Measurements from ENCODE around the gene PPP2R2B.
A peak's percentile ranks its signal among the peaks of the same experiment; 100 is the strongest.

The PPP2R2B gene

DNA sequence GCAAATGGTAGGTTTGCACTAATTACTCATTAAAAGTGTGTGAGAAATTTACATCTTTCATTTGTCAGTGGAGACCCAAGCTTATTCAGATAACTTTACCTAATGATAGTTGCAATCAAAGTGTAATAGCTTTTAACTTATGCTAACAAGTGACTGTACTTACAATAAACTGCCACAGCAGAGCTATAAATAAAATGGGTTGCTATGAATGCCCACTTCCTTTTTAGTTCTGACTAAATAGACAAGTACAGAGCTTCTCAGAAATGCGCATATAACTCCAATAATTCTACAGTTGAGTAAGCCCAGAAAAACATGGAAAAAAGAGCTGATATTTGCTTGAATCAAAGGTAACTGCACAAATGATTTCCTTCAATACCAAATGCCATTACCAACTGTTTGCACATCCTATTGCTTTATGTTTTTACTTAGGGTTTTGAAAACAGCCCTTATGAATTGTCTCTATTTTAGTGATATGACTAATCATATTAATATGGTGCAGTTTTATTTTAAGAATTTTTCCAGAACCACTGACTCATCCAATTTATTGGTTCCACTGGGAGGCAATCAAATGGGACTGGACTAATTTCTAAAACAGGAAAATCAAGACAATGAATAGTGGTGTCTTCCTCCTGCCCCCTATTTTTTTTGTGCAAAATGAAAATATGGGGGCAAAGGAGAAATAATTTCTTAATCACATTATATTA, 84.1 kb downstream of the PPP2R2B start:
- no peak for DNase-seq
- intact Hi-C loops (cut with DNase I): no loop called here

DNA sequence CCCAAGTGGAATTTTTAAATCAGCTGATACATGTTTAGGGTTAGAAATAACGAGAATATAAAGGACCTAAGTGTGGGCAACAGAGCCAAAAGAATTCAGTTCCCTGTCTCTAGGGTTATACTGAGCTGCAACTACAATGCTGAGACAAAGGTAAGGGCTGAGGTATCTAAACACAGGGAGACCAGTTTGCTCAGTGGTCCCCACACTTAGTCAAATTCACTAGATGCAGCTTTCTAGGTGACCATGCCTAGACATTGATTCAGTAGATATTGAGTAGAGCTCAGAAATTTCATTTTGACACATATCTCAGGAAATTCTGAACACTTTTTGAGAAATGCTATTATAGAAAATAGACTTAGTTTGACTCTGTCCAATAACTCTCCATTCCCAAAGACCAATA, 84.8 kb downstream of the PPP2R2B start:
- intact Hi-C loops (cut with DNase I): no loop called here
- DNase-seq: no peak

DNA sequence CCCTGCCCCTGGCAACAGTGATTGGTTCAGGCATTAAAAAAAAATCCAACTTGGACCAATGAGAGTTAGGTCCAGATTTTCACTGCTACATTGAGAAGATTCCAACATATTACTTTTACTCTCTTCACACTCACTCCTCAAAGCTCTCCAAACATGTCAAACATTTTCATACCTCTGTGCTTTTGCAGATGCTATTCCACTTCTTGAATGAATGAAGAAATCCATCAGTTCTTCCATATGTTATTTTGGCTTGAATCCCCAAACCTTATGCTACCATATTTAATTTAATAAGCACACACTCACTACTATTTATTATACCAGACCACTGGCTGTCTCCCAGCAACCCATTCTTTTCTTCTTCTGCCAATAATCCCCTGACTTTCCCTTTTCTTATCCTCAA, 87.1 kb downstream of the PPP2R2B start:
- no peak for DNase-seq
- intact Hi-C loops (cut with DNase I): no loop called here

DNA sequence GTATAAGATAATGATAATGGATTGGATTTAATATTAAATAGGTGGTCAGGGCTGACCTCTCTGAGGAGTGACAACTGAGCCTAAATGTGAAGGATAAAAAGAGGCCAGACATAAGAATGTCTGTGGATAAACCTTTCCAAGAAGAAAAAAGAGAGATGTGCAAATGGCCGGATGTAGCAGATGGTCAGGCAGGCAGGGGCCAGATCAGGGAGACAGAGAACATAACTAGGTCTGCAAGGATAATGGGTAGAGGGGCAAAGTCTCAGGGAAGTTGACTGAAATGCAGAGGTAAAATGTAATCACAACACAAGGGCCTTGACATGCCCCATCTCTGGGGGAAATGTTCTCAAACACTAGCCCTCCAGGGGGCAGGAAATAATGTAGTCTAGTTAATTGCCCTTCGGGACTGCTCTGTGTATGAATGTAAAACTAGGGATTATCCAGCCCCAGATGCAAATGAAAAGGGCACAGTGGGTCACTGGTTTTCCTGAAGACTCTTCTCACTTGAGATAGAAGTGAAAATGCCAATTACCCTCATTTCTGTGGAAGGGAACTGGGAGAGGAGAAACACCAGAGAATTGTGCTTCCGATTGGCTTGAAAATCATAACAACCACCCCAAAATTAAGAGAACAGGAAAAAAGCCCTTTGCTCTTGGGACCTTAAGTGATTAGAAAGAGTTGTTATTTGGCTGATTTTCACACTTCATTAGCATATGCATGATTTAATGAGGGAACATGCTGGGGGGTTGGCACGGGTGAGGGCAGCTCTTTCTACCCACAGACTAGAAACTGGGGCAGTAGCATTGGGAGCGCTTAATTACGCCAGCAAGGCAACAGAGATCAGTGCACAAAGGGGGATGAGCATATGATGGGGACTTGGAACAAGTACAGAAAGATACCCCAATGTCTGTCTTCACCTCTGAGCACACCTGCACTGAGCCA, 88.6 kb downstream of the PPP2R2B start:
- intact Hi-C loops (cut with DNase I): no loop called here
- peak in 25 of 42 donors; percentile 14 to 77 (median 43) for DNase-seq

DNA sequence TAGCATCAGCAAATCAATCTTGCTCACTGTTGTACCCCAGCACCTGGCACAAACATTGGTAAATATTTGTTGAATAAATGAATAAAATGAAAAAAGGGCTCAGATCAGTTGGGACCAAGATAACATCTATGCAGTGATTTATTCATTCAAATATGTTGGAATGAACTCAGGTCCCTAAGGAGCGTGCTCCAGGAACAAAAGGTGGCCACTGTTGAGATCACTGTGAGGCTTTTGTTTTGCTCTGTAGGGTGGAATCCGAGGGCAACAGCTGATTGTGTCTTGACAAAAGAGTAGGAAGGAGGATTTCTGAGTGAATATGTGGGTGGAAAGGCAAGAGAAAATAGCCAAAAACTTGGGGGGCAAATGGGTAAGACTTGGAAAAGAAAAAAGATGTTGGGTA, 89.7 kb downstream of the PPP2R2B start:
- intact Hi-C loops (cut with DNase I): no loop called here
- DNase-seq: no peak

DNA sequence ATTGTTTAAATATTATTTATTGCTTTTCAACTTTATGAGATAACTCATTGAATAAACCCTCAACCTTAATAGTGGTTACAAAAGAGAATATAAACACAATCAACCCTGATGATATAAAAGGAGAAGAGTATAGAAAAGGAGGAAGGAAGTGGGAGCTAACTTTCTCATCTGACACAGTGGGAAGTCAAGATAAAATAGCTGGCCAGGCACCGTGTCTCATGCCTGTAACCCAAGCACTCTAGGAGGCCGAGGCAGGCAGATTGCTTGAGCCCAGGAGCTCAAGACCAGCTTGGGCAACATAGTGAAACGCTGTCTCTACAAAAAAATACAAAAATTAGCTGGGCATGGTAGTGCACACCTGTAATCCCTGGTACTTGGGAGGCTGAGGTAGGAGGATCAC, 93.5 kb downstream of the PPP2R2B start:
- intact Hi-C loops (cut with DNase I): no loop called here
- peak in 1 of 42 donors; percentile 19 for DNase-seq

DNA sequence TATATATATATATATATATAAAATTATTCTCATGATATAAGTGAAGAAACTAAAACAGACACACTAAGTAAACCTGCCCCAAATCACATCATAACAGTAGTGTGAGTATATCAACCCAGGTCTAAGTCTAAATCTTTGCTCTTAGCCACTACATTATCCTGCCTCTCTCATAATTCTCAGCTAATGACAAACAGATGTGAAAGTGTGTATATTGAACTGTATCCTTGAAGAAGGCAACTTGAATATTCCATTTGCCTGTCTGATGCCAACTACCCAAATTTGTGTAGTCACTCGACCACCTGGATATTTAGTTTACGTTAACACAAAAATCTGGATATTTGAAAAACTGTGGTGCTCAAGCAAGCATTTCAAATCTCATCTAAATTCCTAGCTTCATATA, 97.4 kb downstream of the PPP2R2B start:
- intact Hi-C loops (cut with DNase I): no loop called here
- no peak for DNase-seq

DNA sequence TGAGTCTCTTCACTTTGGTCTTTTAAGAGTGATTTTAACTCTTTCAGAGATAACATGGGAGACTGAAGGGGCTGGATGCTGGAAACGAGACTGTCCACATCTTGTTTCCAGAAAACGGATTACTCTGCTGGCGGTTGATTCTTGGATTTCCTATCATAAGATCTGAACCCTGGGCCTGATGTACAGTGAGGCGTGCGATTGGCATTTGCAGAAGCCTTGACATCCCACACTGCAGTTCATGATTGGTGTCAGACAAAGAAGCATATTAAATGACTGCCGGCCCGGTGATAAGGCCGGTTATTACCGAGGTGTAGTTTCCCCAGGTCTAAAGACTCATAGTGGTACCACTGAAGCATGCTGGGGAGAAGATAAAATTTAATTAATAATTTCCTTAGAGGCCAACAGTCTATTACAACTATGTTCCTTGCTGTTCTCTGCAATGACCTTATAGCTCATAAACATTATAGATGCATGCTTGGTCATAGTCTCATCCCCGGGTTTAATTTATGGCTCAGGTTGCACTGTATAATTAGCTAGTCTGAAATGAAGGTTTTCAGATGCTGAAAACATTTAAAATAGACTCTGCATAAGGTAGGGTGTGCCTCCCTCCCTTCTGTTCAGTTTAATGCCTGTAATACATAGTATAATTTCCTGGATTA, 99.2 kb downstream of the PPP2R2B start:
- DNase-seq: no peak
- intact Hi-C loops (cut with DNase I): no loop called here

DNA sequence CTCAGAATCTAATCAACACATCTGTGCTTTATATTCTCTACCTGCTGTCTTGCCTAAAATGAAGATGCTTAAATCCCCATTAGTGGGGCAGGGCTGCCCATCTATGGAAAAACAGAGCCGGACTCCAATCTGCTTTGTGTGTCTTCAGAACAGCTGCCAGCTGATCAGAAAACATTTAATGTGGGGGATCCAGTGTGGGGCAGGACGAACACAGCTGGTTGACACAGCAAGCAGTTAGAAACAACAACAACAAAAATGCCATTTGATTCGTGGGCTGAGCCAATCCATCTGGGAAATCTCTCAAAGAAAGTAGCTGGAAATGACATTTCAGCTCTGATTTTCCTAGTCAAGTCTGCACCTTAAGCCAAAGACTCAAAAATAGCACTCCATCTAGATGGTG, 99.8 kb downstream of the PPP2R2B start:
- intact Hi-C loops (cut with DNase I): no loop called here
- DNase-seq: peak in 20 of 42 donors; percentile 8 to 60 (median 38)

DNA sequence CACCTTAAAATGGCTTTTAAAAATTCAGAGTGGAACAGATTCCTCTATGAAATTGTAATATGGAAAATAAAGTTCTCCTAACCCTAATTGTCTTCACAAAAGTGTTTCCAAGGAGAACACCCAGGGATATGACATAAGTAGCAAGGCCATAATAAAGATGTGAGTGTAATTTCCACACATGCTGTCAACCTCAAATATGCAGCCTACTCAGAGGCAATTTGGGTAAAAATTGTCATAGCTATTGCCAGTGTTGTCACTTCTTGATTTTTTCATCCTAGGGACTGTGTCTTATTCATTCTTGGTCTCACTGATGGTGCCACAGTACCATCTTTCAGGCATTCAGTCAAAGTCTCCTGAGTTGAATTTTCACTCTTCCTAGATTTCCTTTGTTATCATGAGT, 100.3 kb downstream of the PPP2R2B start:
- intact Hi-C loops (cut with DNase I): no loop called here
- no peak for DNase-seq

DNA sequence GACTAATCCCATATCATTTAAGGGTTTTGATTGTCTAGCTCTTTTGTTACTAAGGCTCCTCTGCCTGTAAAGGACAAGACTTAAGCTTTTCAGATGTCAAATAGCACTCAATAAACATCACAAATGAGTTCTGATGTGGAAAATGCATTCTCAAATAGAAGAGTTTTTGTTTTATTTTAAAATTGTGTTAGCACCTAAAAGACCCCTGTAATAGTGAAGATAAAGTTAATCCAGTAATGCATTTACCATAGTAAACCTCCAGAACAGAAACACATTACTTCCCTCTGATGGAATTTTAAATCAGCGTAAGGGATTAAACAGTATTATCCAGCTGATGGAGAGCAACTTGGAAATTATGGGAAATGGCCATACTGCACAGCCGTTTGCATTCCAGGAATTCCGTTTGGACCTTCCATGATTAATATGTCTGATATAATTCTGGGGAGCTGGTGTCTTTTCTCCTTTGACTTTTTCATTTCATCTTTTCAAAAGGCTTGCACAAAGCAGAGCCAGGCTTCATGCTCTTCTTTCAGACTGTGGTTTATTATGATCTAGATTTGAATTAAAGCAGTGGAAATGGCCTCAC, 105.6 kb downstream of the PPP2R2B start:
- intact Hi-C loops (cut with DNase I): no loop called here
- no peak for DNase-seq

DNA sequence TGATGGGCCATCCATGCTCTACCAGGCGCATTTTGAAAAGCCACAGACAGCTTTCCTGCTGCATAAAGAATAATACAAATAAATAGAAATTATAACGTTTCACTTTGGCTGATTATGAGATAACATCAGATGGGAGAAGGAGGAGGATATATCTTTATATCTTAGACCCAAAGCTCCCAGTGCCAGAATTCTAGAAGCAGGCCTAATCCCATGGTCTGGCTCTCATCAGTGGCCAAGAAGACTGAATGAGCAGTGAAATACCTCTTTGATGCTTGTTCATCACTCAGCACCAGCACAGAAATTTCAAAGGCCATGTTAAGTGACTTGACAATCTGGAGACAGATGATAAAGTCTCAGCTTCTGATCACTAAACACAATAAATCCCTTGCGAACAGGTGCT, 107.6 kb downstream of the PPP2R2B start:
- DNase-seq: no peak
- intact Hi-C loops (cut with DNase I): no loop called here

DNA sequence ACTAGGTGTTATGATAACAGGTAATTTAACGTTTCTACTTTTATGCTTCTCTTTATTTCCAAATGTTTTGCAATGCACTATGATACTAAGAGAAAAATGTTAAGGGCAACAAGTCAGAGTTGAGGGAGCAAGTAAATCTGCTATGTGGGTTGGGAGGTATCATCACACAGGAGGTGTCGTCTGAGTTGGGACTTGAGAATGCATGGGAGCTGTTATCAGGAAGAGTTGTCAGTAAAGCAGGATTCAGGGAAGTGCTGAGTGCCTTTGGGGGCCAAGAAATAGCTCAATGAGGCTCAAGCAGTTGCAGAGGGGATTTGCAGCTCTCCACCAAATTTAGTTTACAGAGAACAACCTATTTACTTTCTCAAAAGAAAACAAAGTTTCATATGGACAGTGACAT, 108.0 kb downstream of the PPP2R2B start:
- intact Hi-C loops (cut with DNase I): no loop called here
- no peak for DNase-seq

DNA sequence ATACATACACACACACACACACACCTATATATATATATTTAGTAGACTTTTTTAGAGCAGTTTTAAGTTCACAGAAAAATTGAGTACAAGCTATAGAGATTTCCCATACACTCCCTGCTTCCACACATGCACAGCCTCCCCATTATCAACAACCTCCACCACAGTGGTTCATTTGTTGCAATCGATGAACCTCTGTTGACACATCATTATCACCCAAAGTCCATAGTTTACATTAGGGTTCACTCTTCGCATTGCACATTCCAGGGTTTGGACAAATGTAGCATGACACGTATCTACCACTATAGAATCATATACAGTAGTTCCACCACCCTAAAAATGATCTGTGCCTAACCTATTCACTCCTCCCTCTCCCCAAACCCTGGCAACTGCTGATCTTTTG, 111.0 kb downstream of the PPP2R2B start:
- intact Hi-C loops (cut with DNase I): no loop called here
- DNase-seq: no peak

DNA sequence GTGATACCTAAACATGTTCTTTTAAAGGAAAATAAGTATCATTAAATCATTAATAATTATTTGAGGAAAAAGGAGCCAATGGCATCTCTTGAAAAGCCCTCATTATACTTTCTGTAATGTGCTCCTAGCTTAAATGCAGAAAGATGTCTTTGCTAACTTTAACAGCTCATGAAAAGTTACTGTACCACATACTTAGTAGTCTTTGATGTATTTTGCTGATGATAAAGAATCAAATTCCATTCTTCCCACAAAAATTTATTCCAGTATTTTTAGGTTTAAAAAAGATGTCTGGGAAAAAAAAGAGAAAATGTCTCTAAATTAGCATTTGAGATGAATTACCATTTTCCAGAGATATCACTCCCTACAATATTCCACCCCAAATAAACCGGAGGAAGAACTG, 112.5 kb downstream of the PPP2R2B start:
- intact Hi-C loops (cut with DNase I): no loop called here
- no peak for DNase-seq

DNA sequence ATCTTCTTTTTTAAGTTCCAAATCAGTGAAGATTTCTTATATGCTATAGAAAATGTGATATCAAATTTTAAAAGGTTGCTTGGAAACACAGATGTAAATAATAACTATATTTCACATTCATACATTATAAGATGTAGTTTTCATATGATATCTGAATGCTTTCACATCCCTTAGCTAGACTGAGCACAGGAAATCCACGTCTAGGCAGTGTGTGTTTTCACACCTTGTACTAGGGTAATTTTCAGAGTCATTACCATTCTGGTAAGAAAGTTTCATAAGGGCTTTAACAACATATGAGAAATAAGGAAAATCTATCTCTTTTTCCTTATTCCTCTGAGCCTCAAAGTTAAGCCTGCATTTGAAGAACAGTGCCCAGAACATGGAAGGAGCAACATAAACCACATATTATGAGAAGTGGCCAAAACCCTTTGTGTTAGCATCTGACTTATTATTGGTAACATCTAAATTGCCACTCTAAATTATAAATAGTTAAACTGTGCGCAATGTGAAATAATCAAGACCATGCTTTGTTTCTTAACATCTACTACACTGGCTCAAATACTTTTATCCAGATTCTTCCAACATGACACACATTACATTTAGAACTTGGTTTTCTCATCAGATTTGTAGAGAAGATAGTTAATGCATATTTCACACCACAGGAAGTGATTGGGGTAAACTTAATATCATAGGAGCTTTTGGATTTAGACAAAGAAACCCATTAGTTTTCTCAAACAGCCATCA, 113.3 kb downstream of the PPP2R2B start:
- no peak for DNase-seq
- intact Hi-C loops (cut with DNase I): no loop called here

DNA sequence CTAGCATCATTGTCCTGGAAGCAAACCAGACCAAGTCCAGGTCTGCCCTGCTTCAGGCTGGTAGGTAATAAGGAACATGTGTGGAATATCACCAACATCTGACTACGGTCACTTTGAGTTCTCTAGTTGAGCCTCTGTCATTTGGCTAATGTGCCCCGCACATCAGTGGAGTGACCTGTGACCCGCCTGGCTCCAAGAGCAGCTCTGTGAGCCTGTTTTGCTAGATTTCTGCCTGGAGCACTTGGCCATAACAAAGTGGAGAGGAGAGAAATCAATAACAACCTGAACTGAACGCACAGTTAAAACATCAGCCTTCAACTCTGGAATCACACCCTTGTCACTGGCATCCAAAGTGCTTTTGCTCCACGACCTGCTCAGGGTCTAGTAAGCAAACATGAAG, 115.7 kb downstream of the PPP2R2B start:
- no peak for DNase-seq
- intact Hi-C loops (cut with DNase I): no loop called here

DNA sequence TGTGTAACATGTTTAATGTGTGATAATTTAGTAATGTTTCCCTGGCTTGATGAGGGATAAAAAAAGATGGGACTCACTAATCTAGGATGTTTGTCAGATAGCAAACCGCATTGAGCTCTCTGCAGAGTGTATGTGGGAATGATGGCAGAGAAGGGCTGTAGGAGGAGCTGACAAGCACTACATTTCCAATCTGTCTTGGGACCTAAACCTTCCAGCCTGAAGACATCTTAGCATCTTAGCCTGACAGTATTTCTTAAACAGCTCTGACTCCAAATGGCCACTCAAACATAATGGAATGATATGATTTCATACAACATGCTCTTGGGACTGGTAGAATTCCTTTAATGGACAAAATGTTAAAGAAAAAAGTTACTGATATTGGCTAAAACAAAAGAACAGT, 116.7 kb downstream of the PPP2R2B start:
- intact Hi-C loops (cut with DNase I): no loop called here

DNA sequence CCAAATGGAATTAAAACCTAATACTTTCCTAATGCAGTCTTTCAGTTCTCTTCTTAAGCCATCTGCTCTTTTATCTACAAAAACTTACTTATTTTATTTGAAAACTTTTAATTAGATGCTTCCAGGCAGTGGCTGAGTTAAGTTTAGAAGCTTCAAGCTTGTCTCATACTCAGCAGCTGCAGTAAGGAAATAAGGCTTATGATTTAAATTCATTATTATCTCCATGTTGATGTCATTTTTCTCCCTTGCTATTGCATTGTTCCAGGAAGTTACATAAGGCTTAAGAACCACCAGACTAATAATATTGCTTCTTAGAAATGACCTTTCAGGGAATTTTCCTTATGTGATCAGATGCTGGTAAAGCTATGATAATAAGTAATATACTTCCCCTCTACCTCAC, 119.6 kb downstream of the PPP2R2B start:
- intact Hi-C loops (cut with DNase I): no loop called here

More for the DNA sequence above, 116.7 kb downstream of the PPP2R2B start:
- DNase-seq: peak in 9 of 42 donors; percentile 20 to 70 (median 40)

More for the DNA sequence above, 119.6 kb downstream of the PPP2R2B start:
- DNase-seq: no peak

All from head of caudate nucleus (tissue), 42 donors.